HG03135 (cell line): Measurements from ENCODE around the gene DAGLB.

Source experiments
- ATAC-seq: cut with Tn5 transposase; IDR thresholded peaks from one replicate; pipeline ENCODE4 v1.9.1; 2021; ENCODE audit warnings: mild to moderate bottlenecking, moderate library complexity; ENCODE audit not compliant: unreplicated experiment

Gene DAGLB

GRCh38 chr7:6433784-6434615 lies 13.8 kb downstream of the DAGLB start:
- ATAC-seq, result no peak

- ATAC-seq, result no peak
Measured at GRCh38 chr7:6432781-6433180, 15.0 kb downstream of the DAGLB start.

GRCh38 chr7:6430974-6431373 lies 16.8 kb downstream of the DAGLB start:
- no peak for ATAC-seq

GRCh38 chr7:6430271-6430940 lies 17.3 kb downstream of the DAGLB start:
- ATAC-seq, result no peak

- no peak for ATAC-seq
Measured at GRCh38 chr7:6425948-6426347, 21.8 kb downstream of the DAGLB start.

GRCh38 chr7:6423942-6424701 lies 23.6 kb downstream of the DAGLB start:
- ATAC-seq, result no peak

GRCh38 chr7:6422926-6423632 lies 24.7 kb downstream of the DAGLB start:
- no peak for ATAC-seq

GRCh38 chr7:6422095-6422494 lies 25.7 kb downstream of the DAGLB start:
- no peak for ATAC-seq

GRCh38 chr7:6420680-6421079 lies 27.1 kb downstream of the DAGLB start:
- no peak for ATAC-seq

GRCh38 chr7:6419310-6419773 lies 28.4 kb downstream of the DAGLB start:
- ATAC-seq, result no peak

- ATAC-seq, result no peak
Measured at GRCh38 chr7:6417408-6417807, 30.3 kb downstream of the DAGLB start.

GRCh38 chr7:6416516-6417145 lies 31.1 kb downstream of the DAGLB start:
- no peak for ATAC-seq

GRCh38 chr7:6413637-6414036 lies 34.1 kb downstream of the DAGLB start:
- ATAC-seq, result no peak

- ATAC-seq, result no peak
Measured at GRCh38 chr7:6409944-6410693, 37.6 kb downstream of the DAGLB start.

GRCh38 chr7:6409091-6409490 lies 38.7 kb downstream of the DAGLB start:
- no peak for ATAC-seq

- no peak for ATAC-seq
Measured at GRCh38 chr7:6407434-6407833, 40.3 kb downstream of the DAGLB start.

GRCh38 chr7:6406121-6406520 lies 41.6 kb downstream of the DAGLB start:
- no peak for ATAC-seq

GRCh38 chr7:6403907-6404306 lies 43.8 kb downstream of the DAGLB start:
- ATAC-seq, result no peak

- no peak for ATAC-seq
Measured at GRCh38 chr7:6402741-6403140, 45.0 kb downstream of the DAGLB start.

GRCh38 chr7:6402041-6402440 lies 45.7 kb downstream of the DAGLB start:
- ATAC-seq, result no peak
